ENCODE measurements around the gene MTA1. TPM values are rescaled to one million over a fixed set of nuclear protein-coding genes. Genes with fewer than 3 reads are reported as not detected.

MTA1 gene
- total and polyA plus RNA-seq, 11 donors: 71.8 to 191 (median 109) TPM

- WGBS, 4 donors: 85 to 89% (median 88%) methylated on average over 12 to 17 of the region's 17 CpGs
- H3K36me3 ChIP-seq: peaks cover 0 to 28% (median 16%) of the 10 kb centered on the region in 9 donors
- no peak for ATAC-seq
- TF ChIP-seq POLR2A (IDR thresholded peaks at IDR 0.05): no peak
- TF ChIP-seq, protein P1, sequence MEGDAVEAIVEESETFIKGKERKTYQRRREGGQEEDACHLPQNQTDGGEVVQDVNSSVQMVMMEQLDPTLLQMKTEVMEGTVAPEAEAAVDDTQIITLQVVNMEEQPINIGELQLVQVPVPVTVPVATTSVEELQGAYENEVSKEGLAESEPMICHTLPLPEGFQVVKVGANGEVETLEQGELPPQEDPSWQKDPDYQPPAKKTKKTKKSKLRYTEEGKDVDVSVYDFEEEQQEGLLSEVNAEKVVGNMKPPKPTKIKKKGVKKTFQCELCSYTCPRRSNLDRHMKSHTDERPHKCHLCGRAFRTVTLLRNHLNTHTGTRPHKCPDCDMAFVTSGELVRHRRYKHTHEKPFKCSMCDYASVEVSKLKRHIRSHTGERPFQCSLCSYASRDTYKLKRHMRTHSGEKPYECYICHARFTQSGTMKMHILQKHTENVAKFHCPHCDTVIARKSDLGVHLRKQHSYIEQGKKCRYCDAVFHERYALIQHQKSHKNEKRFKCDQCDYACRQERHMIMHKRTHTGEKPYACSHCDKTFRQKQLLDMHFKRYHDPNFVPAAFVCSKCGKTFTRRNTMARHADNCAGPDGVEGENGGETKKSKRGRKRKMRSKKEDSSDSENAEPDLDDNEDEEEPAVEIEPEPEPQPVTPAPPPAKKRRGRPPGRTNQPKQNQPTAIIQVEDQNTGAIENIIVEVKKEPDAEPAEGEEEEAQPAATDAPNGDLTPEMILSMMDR (IDR thresholded peaks at IDR 0.05): no peak
- intact Hi-C loops (cut with DNase I): loop anchor here in 8 of 10 donors (5.0 to 10.0 kb wide), 5 partner anchors 42 to 82 kb away; partner anchors contain the start of genes CRIP1 (in 5 of the 8) and TMEM121 (in 3 of the 8)
- H3K4me3 ChIP-seq: no peak overlapping the region
- H3K27me3 ChIP-seq: no peaks in the 10 kb centered on the region
- peaks cover 0 to 23% (median 14%) of the 10 kb centered on the region in 12 donors for H3K4me1 ChIP-seq
- H3K27ac ChIP-seq: no peak overlapping the region
- DNase-seq: peak in 1 of 5 donors; percentile 31
- no peaks in the 10 kb centered on the region for H3K9me3 ChIP-seq
Measured at GRCh38 chr14:105444859-105445258, 25.2 kb downstream of the MTA1 start.

- no peak for ATAC-seq
- TF ChIP-seq POLR2A (IDR thresholded peaks at IDR 0.05): no peak
- TF ChIP-seq, protein P1 (IDR thresholded peaks at IDR 0.05): no peak
- H3K36me3 ChIP-seq: peaks cover 0 to 28% (median 19%) of the 10 kb centered on the region in 9 donors
- no peaks in the 10 kb centered on the region for H3K27me3 ChIP-seq
- H3K4me3 ChIP-seq: no peak overlapping the region
- intact Hi-C loops (cut with DNase I): loop anchor here in 8 of 10 donors (5.0 to 10.0 kb wide), 5 partner anchors 42 to 82 kb away; partner anchors contain the start of genes CRIP1 (in 5 of the 8) and TMEM121 (in 3 of the 8)
- no peak overlapping the region for H3K27ac ChIP-seq
- peak in 1 of 5 donors; percentile 54 for DNase-seq
- H3K9me3 ChIP-seq: no peaks in the 10 kb centered on the region
- 85 to 89% (median 89%) methylated on average over 11 to 24 of the region's 24 CpGs for WGBS, 4 donors
- peaks cover 0 to 26% (median 14%) of the 10 kb centered on the region in 12 donors for H3K4me1 ChIP-seq
Measured at GRCh38 chr14:105445290-105445689, 25.7 kb downstream of the MTA1 start.

GRCh38 chr14:105445901-105446845 is 26.5 kb downstream of the MTA1 start:
- H3K27me3 ChIP-seq: no peaks in the 10 kb centered on the region
- H3K36me3 ChIP-seq: peaks cover 0 to 34% (median 26%) of the 10 kb centered on the region in 9 donors
- DNase-seq: peak in 1 of 5 donors; percentile 47
- no peaks in the 10 kb centered on the region for H3K9me3 ChIP-seq
- no peak overlapping the region for H3K4me3 ChIP-seq
- 84 to 91% (median 86%) methylated on average over 16 to 26 of the region's 26 CpGs for WGBS, 4 donors
- intact Hi-C loops (cut with DNase I): loop anchor here in 8 of 10 donors (5.0 to 10.0 kb wide), 5 partner anchors 41 to 81 kb away; partner anchors contain the start of genes CRIP1 (in 5 of the 8) and TMEM121 (in 3 of the 8)
- no peak overlapping the region for H3K27ac ChIP-seq
- TF ChIP-seq, protein P1 (IDR thresholded peaks at IDR 0.05): no peak
- TF ChIP-seq POLR2A (IDR thresholded peaks at IDR 0.05): no peak
- ATAC-seq: no peak
- H3K4me1 ChIP-seq: peaks cover 0 to 28% (median 14%) of the 10 kb centered on the region in 12 donors

DNA sequence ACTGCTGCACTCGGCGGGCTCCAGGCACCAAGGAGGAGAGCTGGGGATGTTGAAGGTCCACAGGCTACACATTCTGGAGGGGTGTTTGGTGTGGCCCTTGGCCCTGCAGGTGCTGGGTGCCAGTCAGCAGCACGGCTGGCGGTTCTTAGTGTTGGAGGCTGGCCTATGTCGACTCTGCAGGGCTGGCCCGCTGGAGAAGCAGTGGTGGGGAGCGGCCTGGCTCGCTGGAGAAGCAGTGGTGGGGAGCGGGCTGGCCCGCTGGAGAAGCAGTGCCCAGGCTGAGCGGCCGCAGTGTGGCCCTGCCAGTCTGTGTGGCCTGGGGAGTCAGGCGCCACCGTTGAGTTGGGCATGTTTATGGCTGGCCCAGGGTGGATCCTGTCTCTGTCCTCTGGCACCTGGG is 27.3 kb downstream of the MTA1 start:
- no peaks in the 10 kb centered on the region for H3K9me3 ChIP-seq
- TF ChIP-seq, protein P1 (IDR thresholded peaks at IDR 0.05): no peak
- no peak for TF ChIP-seq POLR2A (IDR thresholded peaks at IDR 0.05)
- ATAC-seq (no peak), DNase-seq (peak in 1 of 5 donors; percentile 55)
- no peak overlapping the region for H3K4me3 ChIP-seq
- intact Hi-C loops (cut with DNase I): loop anchor here in 8 of 10 donors (5.0 to 10.0 kb wide), 5 partner anchors 40 to 80 kb away; partner anchors contain the start of genes CRIP1 (in 5 of the 8) and TMEM121 (in 3 of the 8)
- H3K27ac ChIP-seq: no peak overlapping the region
- WGBS, 4 donors: 83 to 89% (median 85%) methylated on average over 4 to 14 of the region's 14 CpGs
- H3K4me1 ChIP-seq: peaks cover 0 to 28% (median 14%) of the 10 kb centered on the region in 12 donors
- peaks cover 0 to 37% (median 31%) of the 10 kb centered on the region in 9 donors for H3K36me3 ChIP-seq
- no peaks in the 10 kb centered on the region for H3K27me3 ChIP-seq

Data from heart left ventricle (tissue), 16 donors.